Measurements from ENCODE around the gene TAF15. TPM values are rescaled to one million over a fixed set of nuclear protein-coding genes. Genes with fewer than 3 reads are reported as not detected.
A peak's percentile ranks its signal among the peaks of the same experiment; 100 is the strongest.

TAF15 gene
- total RNA-seq, 2 experiments from 2014 or later = 333 to 366 TPM

DNA sequence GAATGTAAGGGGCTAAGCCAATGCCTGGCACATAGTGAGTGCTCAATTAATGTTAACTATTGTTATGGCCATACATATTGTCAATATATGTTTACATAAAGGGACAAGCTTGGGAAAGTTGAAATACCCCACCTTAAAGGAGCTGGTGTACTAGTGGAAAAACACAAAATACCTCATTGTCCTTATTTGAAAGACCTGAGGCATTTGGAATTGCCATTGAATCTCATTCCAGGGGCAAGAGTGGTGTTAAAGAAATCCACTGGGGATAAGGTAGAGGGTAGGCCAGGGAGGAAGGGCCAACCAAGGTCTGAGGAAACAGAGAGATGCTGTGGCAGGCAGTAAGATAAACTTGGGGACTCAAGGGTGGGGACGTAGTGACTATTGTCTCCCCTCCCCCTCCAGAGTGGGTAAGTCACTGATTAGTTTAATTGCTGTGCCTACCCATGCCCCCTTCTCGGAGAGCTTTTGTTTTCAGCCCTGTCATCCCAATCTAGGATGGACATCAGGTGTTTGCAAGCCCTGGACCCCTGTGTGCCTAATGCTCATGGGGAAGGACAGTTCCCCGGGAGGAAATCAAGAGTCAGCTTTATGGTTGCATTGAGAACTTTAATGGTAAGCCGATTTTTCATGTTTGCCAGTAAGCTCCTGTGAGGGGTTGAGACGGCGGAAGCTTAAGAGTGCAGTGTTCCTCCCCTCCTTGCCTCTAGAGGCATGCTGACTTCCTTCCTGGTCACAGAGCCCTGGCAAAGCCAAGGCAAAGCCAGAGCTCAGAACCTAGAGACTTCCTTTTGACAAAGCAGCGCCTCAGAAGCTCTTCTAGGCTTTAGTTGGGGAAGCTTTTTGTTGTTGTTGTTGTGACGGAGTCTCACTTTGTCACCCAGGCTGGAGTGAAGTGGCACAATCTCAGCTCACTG, 61.9 kb downstream of the TAF15 start:
- peak; percentile 12 for ATAC-seq
- CTCF ChIA-PET = interaction anchor here (0.6 to 15.6 kb wide), 13 partner anchors 8 to 111 kb away, joined by 3 to 254 read pairs (median 3); partner anchors contain the start of genes CCL16, CCL5 and LYZL6
- Mint-ChIP-seq H3K36me3 (peaks cover 48% of the 10 kb centered on the region), H3K4me3 (no peak overlapping the region), H3K4me1 (peaks cover 59% of the 10 kb centered on the region), H3K27ac (peak overlapping the region; percentile 67), H3K27me3 (no peaks in the 10 kb centered on the region), H3K9me3 (ENCODE audit: low read depth) (no peaks in the 10 kb centered on the region)
- peak; percentile 60 for DNase-seq

GRCh38 chr17:35872196-35872980, 63.1 kb downstream of the TAF15 start:
- Mint-ChIP-seq H3K27me3 (no peaks in the 10 kb centered on the region), H3K4me3 (no peak overlapping the region), H3K4me1 (peaks cover 63% of the 10 kb centered on the region), H3K9me3 (ENCODE audit: low read depth) (no peaks in the 10 kb centered on the region), H3K27ac (peak overlapping the region; percentile 41), H3K36me3 (peaks cover 57% of the 10 kb centered on the region)
- DNase-seq (no peak), ATAC-seq (no peak)
- CTCF ChIA-PET = interaction anchor here (1.2 to 15.6 kb wide), 6 partner anchors 17 to 97 kb away, joined by 3 to 254 read pairs (median 6); no protein-coding TSS in a partner anchor

DNA sequence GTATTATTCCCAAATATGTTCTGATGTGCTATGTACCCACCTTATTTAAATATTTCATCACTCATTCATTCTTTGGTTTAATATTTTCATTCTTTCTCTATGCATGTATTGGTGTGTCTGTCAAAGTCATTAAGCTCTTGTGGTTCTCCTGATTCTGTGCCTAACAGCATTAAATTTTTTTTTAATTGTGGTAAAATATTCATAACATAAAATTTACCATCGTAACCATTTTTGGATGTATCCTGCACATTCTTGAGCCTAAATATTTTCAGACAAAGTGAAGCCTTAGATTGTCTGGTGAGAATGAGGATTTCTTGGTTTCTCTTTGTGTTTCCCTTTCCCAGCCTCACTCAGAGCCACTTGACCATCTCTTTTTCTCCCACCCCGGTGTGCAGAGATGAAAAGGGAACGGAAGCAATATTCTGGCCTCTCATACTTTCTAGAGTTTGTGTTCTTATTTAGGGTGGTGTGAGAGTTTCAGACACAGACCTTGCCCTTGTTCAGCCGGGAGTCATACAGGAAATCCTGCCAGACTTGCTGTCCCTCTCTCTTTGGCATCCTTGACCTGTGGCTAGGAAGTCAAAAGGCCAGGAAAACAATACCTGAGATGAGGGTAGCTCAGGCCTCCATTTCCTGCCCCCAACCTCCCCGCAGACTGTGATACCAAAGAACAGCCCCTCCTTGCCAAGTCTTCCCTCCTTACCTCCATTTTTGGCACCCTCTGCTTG, 66.0 kb downstream of the TAF15 start:
- peaks cover 69% of the 10 kb centered on the region for H3K4me1 Mint-ChIP-seq
- peak; percentile 75 for DNase-seq
- H3K4me3 Mint-ChIP-seq = peak overlapping the region; percentile 99
- peaks cover 81% of the 10 kb centered on the region for H3K36me3 Mint-ChIP-seq
- ATAC-seq = peak; percentile 0
- no peaks in the 10 kb centered on the region for H3K9me3 Mint-ChIP-seq (ENCODE audit: low read depth)
- H3K27me3 Mint-ChIP-seq = no peaks in the 10 kb centered on the region
- peak overlapping the region; percentile 93 for H3K27ac Mint-ChIP-seq
- CTCF ChIA-PET = interaction anchor here (1.3 to 15.6 kb wide), 8 partner anchors 9 to 111 kb away, joined by 3 to 254 read pairs (median 5); no protein-coding TSS in a partner anchor

GRCh38 chr17:35875800-35876139, 66.5 kb downstream of the TAF15 start:
- Mint-ChIP-seq H3K9me3 (ENCODE audit: low read depth) (no peaks in the 10 kb centered on the region), H3K27me3 (no peaks in the 10 kb centered on the region), H3K4me3 (peak overlapping the region; percentile 99), H3K36me3 (peaks cover 80% of the 10 kb centered on the region), H3K27ac (peak overlapping the region; percentile 93), H3K4me1 (peaks cover 73% of the 10 kb centered on the region)
- peak; percentile 2 for ATAC-seq
- no peak for DNase-seq
- CTCF ChIA-PET = interaction anchor here (0.9 to 15.6 kb wide), 11 partner anchors 9 to 112 kb away, joined by 3 to 254 read pairs (median 5); no protein-coding TSS in a partner anchor

DNA sequence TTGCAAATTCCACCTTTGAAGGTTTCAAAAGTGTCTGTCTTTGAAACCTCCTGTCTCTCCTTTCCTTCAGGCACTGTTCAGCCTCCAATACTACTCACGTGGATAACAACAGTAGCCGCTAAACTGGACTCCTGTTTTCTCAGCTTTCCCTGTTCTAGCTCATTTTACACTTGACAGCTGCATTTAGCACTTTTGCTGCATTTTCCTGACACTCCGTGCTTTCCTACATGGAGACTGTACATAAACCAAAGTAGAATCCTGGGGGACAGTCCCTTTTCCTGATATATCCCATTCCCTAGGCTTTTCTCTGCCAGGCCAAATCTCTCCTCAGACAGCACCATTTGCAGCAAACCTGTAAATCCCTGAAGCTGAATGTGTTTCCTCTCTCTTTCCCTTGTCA, 67.2 kb downstream of the TAF15 start:
- CTCF ChIA-PET = interaction anchor here (0.9 to 15.6 kb wide), 12 partner anchors 8 to 113 kb away, joined by 3 to 254 read pairs (median 5); partner anchors contain the start of gene HEATR9
- peak overlapping the region; percentile 99 for H3K4me3 Mint-ChIP-seq
- DNase-seq (no peak), ATAC-seq (no peak)
- H3K36me3 Mint-ChIP-seq = peaks cover 72% of the 10 kb centered on the region
- H3K27me3 Mint-ChIP-seq = no peaks in the 10 kb centered on the region
- peaks cover 72% of the 10 kb centered on the region for H3K4me1 Mint-ChIP-seq
- peak overlapping the region; percentile 93 for H3K27ac Mint-ChIP-seq
- H3K9me3 Mint-ChIP-seq (ENCODE audit: low read depth) = no peaks in the 10 kb centered on the region

DNA sequence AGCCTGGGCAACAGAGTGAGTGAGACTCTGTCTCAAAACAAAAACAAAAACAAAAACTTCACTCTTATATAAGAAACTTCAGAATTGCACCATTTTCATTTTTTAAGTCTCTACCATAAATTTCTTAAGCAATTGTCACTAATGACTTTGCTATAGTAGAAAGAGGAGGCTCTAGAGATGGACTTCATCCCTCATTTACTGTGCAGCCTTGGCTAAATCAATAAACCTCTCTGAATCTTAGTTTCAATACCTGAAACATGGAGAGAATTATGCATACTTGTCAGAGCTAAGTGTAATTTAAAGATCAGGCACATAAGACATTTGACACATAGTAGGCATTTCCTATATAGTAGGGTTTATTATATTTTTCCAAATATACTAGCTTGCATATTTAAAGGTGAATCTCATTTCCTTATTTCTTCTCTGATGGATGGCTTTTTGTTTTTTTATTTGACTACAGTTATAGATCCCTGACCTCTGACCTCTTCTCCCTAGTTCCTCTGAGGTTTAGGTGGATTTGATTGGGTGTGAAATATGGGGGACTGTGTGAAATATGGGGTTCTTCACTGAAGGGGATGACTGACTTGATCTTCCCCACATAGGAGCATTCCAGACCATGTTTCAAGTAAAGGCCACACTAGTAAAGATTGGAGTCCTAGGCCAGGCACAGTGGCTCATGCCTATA, 68.2 kb downstream of the TAF15 start:
- peak overlapping the region; percentile 99 for H3K4me3 Mint-ChIP-seq
- peak overlapping the region; percentile 99 for H3K27ac Mint-ChIP-seq
- DNase-seq (no peak), ATAC-seq (no peak)
- CTCF ChIA-PET = interaction anchor here (0.7 to 15.6 kb wide), 8 partner anchors 9 to 92 kb away, joined by 3 to 254 read pairs (median 4); partner anchors contain the start of genes HEATR9 and RDM1
- peaks cover 69% of the 10 kb centered on the region for H3K4me1 Mint-ChIP-seq
- H3K36me3 Mint-ChIP-seq = peaks cover 65% of the 10 kb centered on the region
- H3K9me3 Mint-ChIP-seq (ENCODE audit: low read depth) = no peaks in the 10 kb centered on the region
- no peaks in the 10 kb centered on the region for H3K27me3 Mint-ChIP-seq

- Mint-ChIP-seq H3K27ac (peak overlapping the region; percentile 99), H3K4me3 (peak overlapping the region; percentile 99), H3K9me3 (ENCODE audit: low read depth) (no peaks in the 10 kb centered on the region), H3K4me1 (peaks cover 65% of the 10 kb centered on the region), H3K36me3 (peaks cover 61% of the 10 kb centered on the region), H3K27me3 (no peaks in the 10 kb centered on the region)
- ATAC-seq (peak; percentile 13), DNase-seq (peak; percentile 69)
- CTCF ChIA-PET = interaction anchor here (1.2 to 15.6 kb wide), 10 partner anchors 17 to 97 kb away, joined by 3 to 254 read pairs (median 4); partner anchors contain the start of genes LYZL6 and RDM1
Observed at GRCh38 chr17:35878361-35878760, 69.1 kb downstream of the TAF15 start.

GRCh38 chr17:35879773-35880654, 70.7 kb downstream of the TAF15 start, which contains the start of gene CCL5:
TSS of gene CCL5 (minus strand) at chr17:35880360.
- Mint-ChIP-seq H3K4me3 (peak within 1 kb of the TSS; percentile 99), H3K27me3 (no peaks in the 10 kb centered on the region), H3K27ac (peak within 1 kb of the TSS; percentile 99), H3K4me1 (peaks cover 60% of the 10 kb centered on the region), H3K36me3 (peaks cover 49% of the 10 kb centered on the region), H3K9me3 (ENCODE audit: low read depth) (no peaks in the 10 kb centered on the region)
- ATAC-seq (peak; percentile 82), DNase-seq (peak; percentile 94)
- CTCF ChIA-PET = interaction anchor here (0.6 to 15.6 kb wide), 19 partner anchors 9 to 210 kb away, joined by 3 to 254 read pairs (median 4); partner anchors contain the start of genes CCL3, HEATR9, LYZL6 and RDM1

GRCh38 chr17:35889241-35889640, 80.0 kb downstream of the TAF15 start:
- Mint-ChIP-seq H3K4me3 (peak overlapping the region; percentile 9), H3K4me1 (peaks cover 76% of the 10 kb centered on the region), H3K27me3 (no peaks in the 10 kb centered on the region), H3K9me3 (ENCODE audit: low read depth) (no peaks in the 10 kb centered on the region), H3K27ac (peak overlapping the region; percentile 90), H3K36me3 (peaks cover 18% of the 10 kb centered on the region)
- ATAC-seq = peak; percentile 50
- CTCF ChIA-PET = interaction anchor here (0.5 to 16.1 kb wide), 6 partner anchors 11 to 1551 kb away, joined by 3 to 254 read pairs (median 8); partner anchors contain the start of genes CCL5 and RDM1
- DNase-seq = peak; percentile 75

GRCh38 chr17:35889818-35890773, 80.8 kb downstream of the TAF15 start:
- peak overlapping the region; percentile 48 for H3K4me3 Mint-ChIP-seq
- peak; percentile 22 for ATAC-seq
- CTCF ChIA-PET = interaction anchor here (0.5 to 16.1 kb wide), 8 partner anchors 9 to 1551 kb away, joined by 3 to 254 read pairs (median 4); partner anchors contain the start of genes CCL5, RDM1 and TAF15
- H3K27ac Mint-ChIP-seq = peak overlapping the region; percentile 90
- H3K9me3 Mint-ChIP-seq (ENCODE audit: low read depth) = no peaks in the 10 kb centered on the region
- H3K27me3 Mint-ChIP-seq = no peaks in the 10 kb centered on the region
- peaks cover 18% of the 10 kb centered on the region for H3K36me3 Mint-ChIP-seq
- DNase-seq = no peak
- H3K4me1 Mint-ChIP-seq = peaks cover 78% of the 10 kb centered on the region

Data from activated CD8-positive, alpha-beta memory T cell treated with anti-CD3 and anti-CD28 coated beads, Interleukin-2, amount 10 ng/mL, durations not matched to agents 7 days and 5 days (primary cell).